Aortic smooth muscle cell (primary cell): Measurements from ENCODE around the gene PPIG. TPM values are rescaled to one million over a fixed set of nuclear protein-coding genes. Genes with fewer than 3 reads are reported as not detected.

Source experiments
- total RNA-seq: library from RNA; depleted of rRNA; stranded (reverse); fragments of >200 nt; gene quantifications from 2 replicates; pipeline ENCODE4 v1.2.3, GENCODE V29; 2014

PPIG gene
- 24.8 and 28.0 TPM in 2 replicates for total RNA-seq

GRCh38 chr2:169584005-169584877 is at the start of gene PPIG:
Gene PPIG (plus strand): TSS chr2:169584351. CDS start chr2:169604042, 19,691 bp downstream.

GRCh38 chr2:169573160-169573973 is 10.8 kb upstream of the PPIG start, which contains the start of gene FASTKD1:
Gene FASTKD1 (minus strand): TSS chr2:169573865. CDS start chr2:169572029, 1,836 bp downstream.

Other genes starting within 250 kb of the PPIG start
- gene LRP2, start 221.8 kb upstream of the PPIG start, total RNA-seq, result not detected in 2 replicates
- gene BBS5, start 104.9 kb upstream of the PPIG start, total RNA-seq, result 5.7 and 5.9 TPM in 2 replicates
- 0.87 and 1.1 TPM in 2 replicates for gene KLHL41, start 74.6 kb upstream of the PPIG start, total RNA-seq
- 13.1 and 15.1 TPM in 2 replicates for gene FASTKD1, start 10.5 kb upstream of the PPIG start, total RNA-seq
- under 0.01 TPM in 1 of 2 replicates, not detected in the other for gene CFAP210, start 110.1 kb downstream of the PPIG start, total RNA-seq
- 1.6 and 1.8 TPM in 2 replicates for gene PHOSPHO2, start 110.1 kb downstream of the PPIG start, total RNA-seq
- 2.5 and 2.6 TPM in 2 replicates for gene KLHL23, start 149.5 kb downstream of the PPIG start, total RNA-seq
- gene SSB, start 214.5 kb downstream of the PPIG start, total RNA-seq, result 102 TPM in 2 replicates
- gene METTL5, start 240.6 kb downstream of the PPIG start, total RNA-seq, result 48.6 and 60.9 TPM in 2 replicates
- gene UBR3, start 243.1 kb downstream of the PPIG start, total RNA-seq, result 45.4 and 54.5 TPM in 2 replicates